HepG2 (cell line): Measurements from ENCODE around the gene TBC1D4. TPM values are rescaled to one million over a fixed set of nuclear protein-coding genes. Genes with fewer than 3 reads are reported as not detected.

ENCODE experiments used
- FOXK2 ChIP-seq: fragments of 450-650 bp; IDR thresholded peaks from 2 replicates; pipeline ENCODE4 v1.6.1; 2016
- GRHL1 ChIP-seq: sonication (generic); formaldehyde crosslinking; conservative IDR thresholded peaks from 2 replicates; pipeline ENCODE4 v1.8.0; 2022; ENCODE audit warnings: missing genetic modification reagents
- HNF1A ChIP-seq, 2 experiments: sonication (generic) in 1 of 2; formaldehyde crosslinking in 1 of 2; IDR thresholded peaks; 2 replicates each; pipeline versions ENCODE4 v1.4.0 to v1.6.1; 2016 to 2020; ENCODE audit warnings: borderline replicate concordance in 1 of 2, low read depth in 1 of 2, mild to moderate bottlenecking in 1 of 2, missing genetic modification reagents in 1 of 2
- HNRNPL ChIP-seq: fragments of 200-400 bp; formaldehyde crosslinking; IDR thresholded peaks from 2 replicates; pipeline ENCODE4 v1.6.1; 2017; ENCODE audit warnings: mild to moderate bottlenecking, low read depth, low read length
- KAT2B ChIP-seq: fragments of 150-350 bp; IDR thresholded peaks from 2 replicates; pipeline ENCODE4 v1.6.1; 2014; ENCODE audit warnings: low read depth, low read length, borderline replicate concordance
- POGZ ChIP-seq: sonication (generic); formaldehyde crosslinking; IDR thresholded peaks from 2 replicates; pipeline ENCODE4 v1.4.0; 2020; ENCODE audit warnings: mild to moderate bottlenecking, missing genetic modification reagents
- SAFB2 ChIP-seq: sonication (generic); formaldehyde crosslinking; IDR thresholded peaks from 2 replicates; pipeline ENCODE4 v1.5.1; 2020; ENCODE audit warnings: missing genetic modification reagents, low read depth, mild to moderate bottlenecking, borderline replicate concordance
- TAF15 ChIP-seq: fragments of 200-400 bp; formaldehyde crosslinking; IDR thresholded peaks from one replicate; pipeline ENCODE4 v1.6.1; 2018; ENCODE audit warnings: mild to moderate bottlenecking, low read depth, low read length; ENCODE audit not compliant: poor library complexity, severe bottlenecking
- TBX2 ChIP-seq: sonication (generic); formaldehyde crosslinking; IDR thresholded peaks from 2 replicates; pipeline ENCODE4 v1.5.0; 2020; ENCODE audit warnings: missing genetic modification reagents, mild to moderate bottlenecking, borderline replicate concordance
- TFAP4 ChIP-seq: sonication (generic); IDR thresholded peaks from 2 replicates; pipeline ENCODE4 v1.6.1; 2016; ENCODE audit warnings: low read depth, borderline replicate concordance
- ZNF335 ChIP-seq: sonication (generic); formaldehyde crosslinking; IDR thresholded peaks from 2 replicates; pipeline ENCODE4 v1.4.0; 2020; ENCODE audit warnings: missing genetic modification reagents
- ZNF577 ChIP-seq: sonication (generic); formaldehyde crosslinking; IDR thresholded peaks from 2 replicates; pipeline ENCODE4 v1.4.0; 2020; ENCODE audit warnings: mild to moderate bottlenecking, low read depth, missing genetic modification reagents, borderline replicate concordance
- ZNF646 ChIP-seq: sonication (generic); formaldehyde crosslinking; IDR thresholded peaks from 2 replicates; pipeline ENCODE4 v1.9.0; 2021; ENCODE audit warnings: mild to moderate bottlenecking, missing genetic modification reagents
- ZNF7 ChIP-seq: IDR thresholded peaks from 2 replicates; pipeline ENCODE4 v1.6.1; 2016; ENCODE audit warnings: missing biosample characterization, missing genetic modification reagents
- polyA plus RNA-seq, 8 experiments: library from polyadenylated mRNA; depleted of rRNA in 3 of 8; stranded (reverse) in 7 of 8; unstranded in 1 of 8; fragments of >200 nt; fragmentation: Illumina TruSeq in 4 of 8; extraction: Trizol in 4 of 8; gene quantifications; 2 replicates each; pipeline versions ENCODE4 v1.2.1 to v1.2.3, GENCODE V29; 2011 to 2016; ENCODE audit warnings: low read depth in 4 of 8, missing spikeins in 1 of 8, mixed read lengths in 1 of 8; ENCODE audit not compliant: insufficient read depth in 1 of 8
- total RNA-seq, 5 experiments: library from RNA; depleted of rRNA; stranded (reverse); fragments of >200 nt; fragmentation: Illumina TruSeq; extraction: Trizol; gene quantifications; 2 replicates each; pipeline ENCODE4 v1.2.3, GENCODE V29; 2016; ENCODE audit warnings: low read depth in 1 of 5

TBC1D4 gene
- total and polyA plus RNA-seq, 2 of the 13 experiments (the other 11 are each of a cell fraction or from before 2014, with no cell fraction given) = 35.9 to 64.4 TPM

GRCh38 chr13:75482070-75482819, at the start of gene TBC1D4 (continued):
- no peak for TF ChIP-seq HNF1A (IDR thresholded peaks at IDR 0.05; ENCODE audit: low read depth)
- TF ChIP-seq HNF1A (CRISPR knock-in tag; IDR thresholded peaks at IDR 0.05; ENCODE audit: borderline replicate concordance) = peak; percentile 56; the same call in 1 of the 2 replicates
- TF ChIP-seq GRHL1 (CRISPR knock-in tag) = no peak
- TF ChIP-seq TFAP4 = peak; percentile 83; the same call in 1 of the 2 replicates
- no peak for TF ChIP-seq ZNF646
- peak; percentile 82 for TF ChIP-seq POGZ (CRISPR knock-in tag)
- TF ChIP-seq FOXK2 = no peak
- no peak for TF ChIP-seq ZNF335 (CRISPR knock-in tag)
- TF ChIP-seq HNRNPL = peak; percentile 98
- peak; percentile 46 for TF ChIP-seq TAF15
- peak; percentile 31; the same call in 1 of the 2 replicates for TF ChIP-seq TBX2 (CRISPR knock-in tag)
- TF ChIP-seq KAT2B = no peak
- no peak for TF ChIP-seq SAFB2
- TF ChIP-seq ZNF577 = no peak
- TF ChIP-seq ZNF7 (CRISPR knock-in tag) = no peak
